HG03571 (cell line): ENCODE results near the gene AKAP6.
"Not testable (repeated sequence)": the region's sequence is repeated elsewhere in the genome, so short reads cannot be mapped to it uniquely, and the experiment has no call there.

Experiments used
- ATAC-seq: cut with Tn5 transposase; IDR thresholded peaks from one replicate; pipeline ENCODE4 v1.9.1; 2021; ENCODE audit not compliant: unreplicated experiment

The AKAP6 gene

DNA sequence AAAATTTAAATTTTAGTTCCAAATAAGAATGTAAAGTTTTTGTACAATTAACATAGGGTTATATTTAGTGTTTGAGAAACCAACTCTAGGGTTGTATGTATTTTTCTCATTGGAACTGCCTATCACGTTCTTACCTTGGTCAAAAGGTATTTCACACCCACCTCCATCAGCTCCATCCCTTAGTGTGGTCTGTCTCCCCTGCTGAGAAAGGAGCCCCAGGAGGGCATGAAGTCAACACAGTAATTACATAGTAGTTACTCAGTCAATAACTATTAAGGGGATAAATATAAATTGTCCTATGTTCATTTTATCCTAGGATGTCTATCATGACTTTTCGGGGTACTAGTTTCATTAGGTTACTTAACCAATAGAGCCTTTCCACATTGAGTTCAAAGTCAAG is 106.3 kb downstream of the AKAP6 start:
- no peak for ATAC-seq

DNA sequence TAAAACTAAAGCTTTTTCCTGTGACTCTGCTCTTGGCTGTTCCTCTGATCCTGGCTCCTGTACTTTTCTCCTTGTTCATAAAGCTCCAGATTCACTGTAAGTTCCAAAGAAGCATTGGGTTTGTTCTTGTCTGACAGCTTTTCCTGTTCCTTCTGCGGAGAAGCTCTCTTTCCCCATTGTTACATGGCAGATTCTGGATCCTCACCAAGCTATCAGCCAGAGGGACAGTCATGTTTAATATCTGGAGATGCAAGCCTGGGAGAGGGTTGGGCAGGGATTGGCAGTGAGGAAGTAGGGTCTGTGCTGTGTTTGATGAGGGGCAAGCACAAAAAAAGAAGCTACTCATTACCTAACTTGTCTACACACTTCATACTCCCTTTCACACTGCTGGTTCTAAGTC is 107.9 kb downstream of the AKAP6 start:
- ATAC-seq, result no peak

DNA sequence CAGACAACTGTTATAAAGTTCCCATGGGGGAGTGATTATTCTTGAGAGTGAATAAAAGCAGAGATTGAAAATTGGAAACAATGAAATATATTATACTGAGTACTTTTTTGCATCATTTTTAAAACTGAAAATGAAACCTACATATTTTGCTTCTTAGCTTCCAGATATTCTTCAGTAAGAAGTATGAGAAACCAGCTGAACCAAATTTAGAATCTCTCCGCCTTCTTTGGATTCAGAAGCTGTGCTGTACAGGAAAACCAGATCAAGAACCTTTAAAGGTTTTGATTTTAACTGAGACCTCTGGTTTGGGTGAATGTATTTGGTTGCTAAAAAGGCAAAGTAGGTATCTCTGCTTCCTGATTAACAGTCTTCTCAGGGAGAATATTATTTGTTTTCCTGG is 109.4 kb downstream of the AKAP6 start:
- ATAC-seq, result no peak

DNA sequence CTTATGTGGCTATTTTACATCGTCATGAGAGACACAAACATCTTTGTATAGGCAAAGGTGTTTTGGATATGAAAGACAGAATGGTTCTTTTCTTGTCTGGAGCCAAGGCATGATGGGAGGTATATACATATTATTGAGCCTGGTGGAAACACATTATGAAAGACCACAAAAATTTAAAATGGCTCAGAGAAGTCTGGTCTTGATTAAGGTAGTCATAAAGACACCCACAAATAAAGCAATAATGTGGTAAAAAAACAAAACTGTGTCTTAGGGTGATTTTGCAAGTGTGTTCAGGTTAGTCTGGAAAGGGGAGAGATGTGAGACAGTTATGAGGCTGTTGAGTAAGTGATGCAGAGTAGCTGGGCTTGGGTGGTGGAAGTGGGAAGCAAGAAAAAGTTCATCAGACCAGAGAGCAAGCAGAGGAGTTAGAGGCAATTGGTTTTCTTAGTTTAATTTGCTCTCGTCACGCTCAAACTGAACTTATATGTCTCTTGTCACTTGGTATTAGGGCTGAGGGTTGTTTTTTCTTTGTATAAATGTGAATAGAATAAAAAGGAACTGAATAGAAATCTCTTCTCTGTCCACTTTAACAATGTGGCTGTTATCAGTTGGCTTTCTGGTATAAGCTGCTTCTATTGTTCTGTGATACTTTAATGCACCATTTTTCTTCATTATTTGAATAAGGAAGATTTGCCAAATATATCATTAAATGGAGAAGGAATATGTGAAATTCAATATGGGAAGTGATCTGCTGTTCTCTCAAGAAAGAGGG is 115.0 kb downstream of the AKAP6 start:
- no peak for ATAC-seq

DNA sequence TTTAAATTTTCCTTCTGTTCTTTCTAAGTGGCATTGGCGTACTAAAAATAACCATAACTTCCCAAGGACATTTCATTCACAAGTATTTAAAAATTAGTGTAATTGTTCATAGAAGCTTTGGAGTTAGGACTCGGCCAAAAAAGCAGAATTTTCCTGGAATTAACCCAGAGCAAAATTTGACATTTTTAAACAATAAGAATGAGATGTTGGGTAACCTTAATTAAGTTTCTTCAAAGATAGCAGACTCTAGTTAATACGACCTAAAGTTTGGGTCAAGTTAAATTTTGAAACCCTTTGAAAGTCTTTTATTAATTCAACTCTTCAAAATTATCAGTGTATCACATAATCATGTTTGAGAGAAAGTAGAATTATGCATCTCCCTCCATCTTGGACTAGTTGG is 118.3 kb downstream of the AKAP6 start:
- ATAC-seq, result no peak

DNA sequence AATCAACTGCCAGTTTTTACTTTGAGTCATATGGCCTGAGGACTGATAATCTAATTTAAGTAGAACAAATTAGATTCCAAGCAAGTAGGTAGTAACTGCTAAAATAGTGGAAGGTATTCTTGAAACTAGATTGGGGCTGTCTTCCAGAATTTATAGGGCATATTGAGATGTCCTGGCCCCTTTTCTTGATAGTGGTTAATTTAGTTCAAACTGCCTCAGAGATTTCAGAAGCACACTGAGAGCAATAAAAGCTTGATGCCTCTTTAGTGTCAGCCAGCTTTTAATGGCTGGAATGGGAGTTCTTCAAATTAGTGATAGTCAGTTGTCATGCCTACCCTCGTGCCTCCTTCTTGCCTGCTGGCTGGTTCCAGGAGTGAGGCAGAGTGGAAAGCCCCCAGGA is 120.5 kb downstream of the AKAP6 start:
- no peak for ATAC-seq

DNA sequence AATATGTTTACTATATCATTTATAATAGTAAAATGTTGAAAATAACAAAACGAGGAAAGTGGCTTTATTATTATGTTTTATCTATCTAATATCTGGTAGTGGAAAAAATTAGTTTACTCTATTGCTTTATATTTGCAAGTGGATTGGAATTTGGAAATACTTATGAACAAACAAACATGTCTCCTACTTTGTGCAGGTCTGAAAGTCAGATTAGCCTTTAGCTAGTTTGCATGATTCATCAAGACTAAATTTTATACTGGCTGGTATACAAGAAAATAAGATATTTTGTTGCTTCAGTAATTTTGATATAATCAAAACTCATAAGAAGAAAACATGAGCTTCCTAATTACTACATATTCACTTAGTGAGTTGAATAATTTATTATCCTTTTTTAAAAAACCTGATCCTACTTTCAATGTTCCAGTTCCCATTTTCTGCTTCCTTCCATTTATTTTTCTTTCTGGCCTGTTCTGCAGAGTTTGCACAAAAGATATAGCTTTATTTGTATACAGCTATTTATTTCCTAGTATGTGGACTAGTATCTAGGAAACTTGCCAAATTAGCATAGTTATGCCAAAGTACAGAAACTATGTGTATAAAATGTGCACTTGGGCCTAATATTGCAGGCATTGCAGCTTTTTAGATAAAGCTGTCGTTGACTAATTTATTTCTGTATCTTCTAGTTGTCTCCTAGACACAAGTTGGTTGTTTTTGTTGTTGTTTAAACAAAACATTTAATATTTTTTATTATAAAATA is 122.0 kb downstream of the AKAP6 start:
- no peak for ATAC-seq

DNA sequence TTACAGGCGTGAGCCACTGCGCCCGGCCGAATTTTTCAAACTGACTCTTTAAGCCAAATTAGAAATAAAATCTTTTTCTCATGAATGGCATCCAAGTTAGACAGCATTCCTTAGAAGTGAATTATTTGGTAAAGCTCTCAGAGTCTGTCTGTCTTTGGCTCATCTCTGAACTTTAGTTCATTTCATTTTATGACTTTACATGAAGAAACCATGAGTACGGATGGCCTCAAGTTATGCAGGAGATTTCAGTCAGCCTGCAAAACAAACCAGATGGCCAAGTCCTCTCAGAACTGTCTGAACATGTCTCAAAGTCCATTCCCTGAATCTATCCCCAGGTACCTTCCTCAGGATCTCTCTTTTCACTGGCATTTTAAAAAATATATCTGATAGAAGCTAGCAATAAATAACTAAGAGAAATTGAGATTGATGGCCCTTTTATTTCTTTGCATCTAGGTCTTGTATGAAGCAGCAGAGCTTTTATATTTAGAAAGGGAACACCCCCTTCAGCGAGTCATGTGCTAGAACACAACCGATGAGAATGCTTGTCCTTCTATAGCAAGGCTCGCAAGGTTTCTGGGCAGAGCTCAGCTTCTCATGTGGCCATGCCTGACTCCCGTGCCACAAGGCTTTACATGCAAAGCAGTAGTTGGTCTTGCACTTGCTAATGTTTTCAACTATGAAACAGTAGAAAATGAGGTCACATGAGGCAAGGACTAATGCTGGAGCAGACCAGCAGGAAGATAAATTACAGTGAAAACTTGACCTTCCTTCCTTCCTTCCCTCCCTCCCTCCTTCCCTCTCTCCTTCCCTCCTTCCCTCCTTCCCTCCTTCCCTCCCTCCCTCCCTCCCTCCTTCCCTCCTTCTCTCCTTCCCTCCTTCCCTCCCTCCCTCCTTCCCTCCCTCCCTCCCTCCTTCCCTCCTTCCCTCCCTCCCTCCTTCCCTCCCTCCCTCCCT is 125.0 kb downstream of the AKAP6 start:
- no peak for ATAC-seq

DNA sequence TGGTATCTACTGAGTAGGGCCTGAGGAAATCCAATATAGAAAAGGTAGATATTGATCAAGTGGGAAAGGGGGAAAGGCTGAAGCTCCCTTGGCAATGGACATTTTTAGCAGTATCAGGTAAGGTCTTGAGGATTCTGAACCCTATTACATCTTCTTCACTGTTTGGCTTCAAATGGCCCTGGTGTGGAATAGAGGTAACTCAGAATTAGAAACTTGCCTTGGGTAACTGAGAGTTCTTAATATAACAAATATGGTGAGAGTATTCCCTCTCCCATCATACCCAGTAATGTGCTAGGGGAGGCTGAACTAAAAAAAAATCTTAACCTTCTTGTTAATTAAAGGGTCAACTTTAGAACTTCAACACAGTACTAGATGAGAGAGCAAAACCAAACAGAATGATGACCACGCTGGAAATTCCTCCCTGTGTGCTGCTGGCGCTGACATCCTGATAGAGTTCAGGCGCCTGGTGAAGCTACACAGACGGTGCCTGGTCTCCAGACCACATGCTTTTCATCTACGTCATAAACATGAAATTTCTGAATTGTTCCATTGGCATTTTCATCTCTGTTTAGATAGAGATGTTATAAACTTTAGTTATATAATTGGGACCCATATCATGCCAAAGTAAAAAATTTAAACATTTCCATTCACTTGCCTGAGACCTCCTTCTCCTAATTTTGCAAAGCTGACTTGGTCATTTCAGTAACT is 128.3 kb downstream of the AKAP6 start:
- ATAC-seq, result no peak

DNA sequence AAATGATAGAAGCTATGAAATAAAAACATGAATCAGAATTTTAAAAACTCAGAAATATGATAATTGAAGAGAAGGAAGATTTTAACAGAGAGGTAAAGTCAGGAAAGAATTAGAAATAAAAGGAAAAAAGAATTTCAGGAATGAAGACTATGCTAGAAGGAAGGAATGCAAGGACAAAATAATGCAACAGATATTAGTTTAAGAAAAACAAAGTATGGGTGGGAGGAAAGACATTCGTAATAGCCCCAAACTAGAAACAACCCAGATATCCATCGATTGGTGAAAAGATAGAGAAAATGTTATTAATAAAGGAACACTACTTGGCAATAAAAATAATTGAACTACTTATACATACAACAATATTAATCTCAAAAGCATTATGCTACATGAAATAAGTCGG is 129.6 kb downstream of the AKAP6 start:
- no peak for ATAC-seq

DNA sequence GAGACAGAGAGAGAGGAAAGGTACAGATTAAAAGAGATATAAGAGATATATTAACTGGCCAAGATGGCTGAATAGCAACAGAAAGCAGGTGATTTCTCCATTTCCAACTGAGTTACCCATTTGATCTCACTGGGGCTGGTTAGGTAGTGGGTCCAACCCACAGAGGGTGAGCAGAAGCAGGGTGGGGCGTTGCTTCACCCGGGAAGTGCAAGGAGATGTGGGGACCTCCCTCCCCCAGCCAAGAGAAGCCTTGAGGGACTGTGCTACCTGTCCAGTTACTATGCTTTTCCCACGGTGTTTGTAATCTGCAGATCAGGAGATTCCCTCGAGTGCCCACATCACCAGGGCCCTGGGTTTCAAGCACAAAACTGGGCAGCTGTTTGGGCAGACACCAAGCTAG is 131.2 kb downstream of the AKAP6 start:
- no peak for ATAC-seq

DNA sequence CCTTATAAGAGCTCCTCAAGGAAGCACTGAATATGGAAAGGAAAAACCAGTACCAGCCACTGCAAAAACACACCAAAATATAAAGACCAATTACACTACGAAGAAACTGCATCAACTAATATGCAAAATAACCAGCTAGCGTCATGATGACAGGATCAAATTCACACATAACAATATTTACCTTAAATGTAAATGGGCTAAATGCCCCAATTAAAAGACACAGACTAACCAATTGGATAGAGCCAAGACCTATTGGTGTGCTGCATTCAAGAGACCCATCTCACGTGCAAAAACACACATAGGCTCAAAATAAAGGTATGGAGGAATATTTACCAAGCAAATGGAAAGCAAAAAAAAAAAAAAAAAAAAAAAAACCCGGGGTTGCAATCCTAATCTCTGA is 133.5 kb downstream of the AKAP6 start:
- not testable (repeated sequence) for ATAC-seq

DNA sequence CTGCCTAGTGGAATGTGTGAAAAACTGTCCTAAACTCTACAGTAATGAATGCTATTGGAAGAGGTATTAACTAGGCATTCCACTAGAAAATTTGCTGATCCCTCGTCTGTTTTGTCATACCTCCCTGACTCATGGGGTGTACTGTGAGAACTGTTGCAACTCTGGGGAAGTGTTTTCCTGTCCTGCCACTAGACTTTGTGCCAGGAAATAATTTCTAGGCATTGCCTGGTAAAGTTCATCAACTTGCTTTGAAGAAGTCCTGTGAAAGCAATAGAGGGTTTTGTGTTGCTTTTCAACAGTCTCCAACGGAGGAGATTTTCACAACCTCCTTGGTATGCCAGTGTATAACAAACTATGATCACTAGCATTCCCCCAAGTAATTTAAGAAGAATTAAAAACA is 139.9 kb downstream of the AKAP6 start:
- ATAC-seq, result no peak

DNA sequence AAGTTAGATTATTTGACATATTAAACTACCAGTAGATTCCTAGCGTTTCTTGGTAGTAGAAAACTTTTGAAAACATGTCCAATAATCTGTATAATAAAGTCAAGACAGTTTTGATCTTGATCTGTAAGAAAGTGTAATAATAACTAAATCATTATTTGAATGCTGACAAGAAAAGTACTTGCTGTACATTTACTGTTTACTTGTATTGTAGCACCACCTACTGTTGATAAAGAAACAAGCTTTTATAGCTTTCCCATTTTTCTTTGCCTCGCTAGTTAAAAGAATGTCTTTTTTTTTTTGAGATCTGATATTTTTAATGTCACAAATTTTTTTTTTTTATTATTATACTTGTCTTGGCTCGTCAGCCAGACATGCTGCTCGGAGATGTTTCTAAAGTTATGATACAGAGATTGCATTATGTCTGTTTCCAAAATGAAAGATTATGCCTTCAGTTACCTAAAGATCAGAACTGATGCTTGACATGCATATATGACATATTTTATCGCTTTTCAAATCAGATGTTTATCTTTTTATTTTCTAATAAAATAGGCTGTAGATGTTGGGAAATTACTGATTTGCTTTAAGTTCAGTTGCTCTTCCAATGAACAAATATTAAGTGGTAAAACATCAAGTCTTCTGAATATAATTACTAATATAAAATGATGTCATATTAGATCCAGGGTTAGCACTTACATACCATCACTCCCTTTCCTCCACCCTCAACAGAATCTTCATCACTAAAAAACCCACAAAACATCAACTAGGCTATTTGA is 140.5 kb downstream of the AKAP6 start:
- ATAC-seq, result no peak

DNA sequence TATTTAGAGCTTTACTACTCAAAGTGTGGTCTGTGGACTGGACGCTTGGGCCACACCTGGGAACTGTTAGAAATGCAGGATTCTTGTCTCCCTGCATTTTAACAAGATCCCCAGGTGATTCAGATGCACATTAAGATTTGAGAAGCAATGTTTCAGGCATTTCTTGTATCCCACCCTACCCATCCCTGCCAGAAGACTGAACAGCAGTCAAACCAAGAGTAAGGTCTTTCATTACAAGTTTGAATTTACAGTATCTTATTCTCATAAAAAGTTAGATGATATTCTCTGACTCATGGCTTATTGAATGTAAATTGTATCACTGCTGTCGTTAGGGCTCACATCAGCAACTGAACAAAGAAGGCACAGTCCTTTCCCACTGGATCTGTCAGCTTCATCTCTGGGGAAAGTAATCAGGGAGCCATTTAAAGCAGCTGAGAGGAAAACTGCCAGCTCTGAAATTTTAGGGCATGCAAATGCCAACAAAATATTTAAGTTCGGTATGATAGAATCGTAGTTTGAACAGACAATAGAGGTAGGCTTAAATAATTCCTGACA is 141.1 kb downstream of the AKAP6 start:
- no peak for ATAC-seq

DNA sequence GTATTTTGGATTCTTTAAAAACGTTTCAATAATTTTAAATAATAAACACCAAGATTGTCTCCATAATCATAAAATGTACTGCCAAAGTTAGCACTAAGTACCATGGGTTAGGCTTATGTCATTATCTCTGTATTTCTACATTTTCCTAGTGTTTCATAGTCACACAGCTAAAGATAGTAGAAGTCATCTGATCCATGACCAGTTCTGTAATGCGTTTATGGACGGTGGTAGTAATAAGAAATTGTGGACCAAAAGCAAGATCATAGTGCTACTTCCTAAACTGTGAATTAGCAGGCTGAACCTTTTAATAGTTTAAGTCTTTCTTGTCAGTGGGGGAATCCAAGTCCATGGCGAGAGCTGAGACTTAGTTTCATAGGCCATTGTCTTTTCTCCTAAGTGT is 142.1 kb downstream of the AKAP6 start:
- ATAC-seq, result no peak

DNA sequence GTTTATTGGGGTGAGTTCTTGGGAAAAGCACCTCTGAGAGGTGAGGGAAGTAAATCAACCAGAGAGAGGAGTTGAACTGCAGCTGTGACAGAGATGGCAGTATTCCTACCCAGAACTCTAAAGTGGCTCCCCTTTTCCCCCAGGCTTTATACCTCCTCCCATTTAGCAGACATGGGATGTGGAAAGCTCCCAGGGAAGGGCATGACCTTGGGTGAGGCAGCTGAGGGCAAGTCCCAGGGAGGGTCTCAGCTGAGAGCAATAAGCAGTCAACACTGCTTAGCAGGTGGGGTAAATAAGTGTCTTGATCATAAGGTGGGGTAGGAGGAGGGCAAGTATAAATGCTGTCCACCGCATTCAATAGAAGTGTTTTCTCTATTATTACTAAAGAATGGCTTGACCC is 143.0 kb downstream of the AKAP6 start:
- no peak for ATAC-seq

DNA sequence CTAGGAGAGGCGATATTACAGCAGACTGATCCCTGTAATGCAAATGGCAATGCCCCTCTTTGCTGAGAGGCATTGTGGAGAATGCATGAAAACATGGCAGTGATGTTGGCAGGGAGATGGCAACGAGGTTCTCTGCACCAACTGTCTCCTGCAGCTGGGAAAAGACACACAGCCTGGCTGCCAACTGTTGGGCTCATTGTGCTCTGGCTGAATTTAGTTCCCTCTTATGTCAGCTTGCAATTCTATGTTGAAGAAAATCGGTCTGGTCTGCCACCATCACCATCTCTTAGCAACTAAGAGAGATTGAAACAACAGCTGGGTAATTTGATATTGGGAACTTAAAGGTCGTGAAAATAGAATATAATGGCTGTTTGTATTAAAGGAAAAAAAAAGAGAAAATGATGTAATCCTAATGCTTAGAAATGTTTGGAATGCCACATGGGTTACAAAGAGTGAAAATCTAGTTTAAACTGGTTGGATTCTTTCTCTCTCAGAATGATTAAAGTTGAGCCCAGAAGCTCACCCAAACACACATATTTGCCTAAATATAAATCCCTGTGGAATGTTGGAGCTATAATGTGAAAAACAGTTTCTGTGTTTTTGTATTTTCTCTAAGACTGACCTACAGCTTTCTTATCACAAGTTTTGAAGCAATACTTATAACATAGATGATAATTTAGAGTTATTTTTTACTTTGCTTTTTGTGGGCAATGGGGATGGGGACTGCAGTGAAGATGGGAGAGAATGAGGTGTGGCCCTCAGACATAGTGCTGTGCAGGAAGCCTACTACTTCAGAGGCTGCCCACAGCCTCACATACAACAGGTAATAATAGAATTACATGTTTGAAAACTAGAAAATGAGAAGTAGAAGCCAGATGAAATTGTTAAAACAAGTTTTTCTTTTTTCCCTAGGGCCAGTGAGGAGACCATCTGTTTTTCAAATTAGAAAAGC is 143.7 kb downstream of the AKAP6 start:
- no peak for ATAC-seq

DNA sequence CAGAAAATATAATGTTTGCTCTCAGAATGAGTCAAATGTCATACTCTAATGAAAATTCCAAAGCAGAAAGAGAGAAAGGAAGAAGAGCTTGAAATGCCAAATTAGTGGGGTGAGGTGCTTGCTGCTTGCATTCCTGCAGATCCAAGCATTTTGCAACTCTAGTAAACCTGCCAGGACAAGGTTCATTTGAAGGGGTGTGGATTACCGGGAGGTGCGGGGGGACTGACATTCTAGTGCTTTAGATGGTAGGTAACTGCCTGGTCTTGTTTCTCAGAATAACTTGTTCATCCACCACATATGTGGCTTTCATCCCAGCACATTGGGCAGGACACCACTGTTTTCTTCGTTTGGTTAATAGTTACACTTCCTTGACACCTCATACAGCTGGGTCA is 144.4 kb downstream of the AKAP6 start:
- no peak for ATAC-seq
